IMR-90 (cell line): ENCODE results near the gene WDR70.
"Not testable (repeated sequence)": the region's sequence is repeated elsewhere in the genome, so short reads cannot be mapped to it uniquely, and the experiment has no call there.

Experiments used
- BHLHE40 ChIP-seq: fragments of 150-350 bp; IDR thresholded peaks from 2 replicates; pipeline ENCODE4 v1.6.1; 2016; ENCODE audit warnings: mild to moderate bottlenecking, low read depth, low read length
- CEBPB ChIP-seq: IDR thresholded peaks from 2 replicates; pipeline ENCODE4 v1.6.1; 2012; ENCODE audit warnings: low read depth, low read length, improper control_type of control experiment
- CTCF ChIP-seq: conservative IDR thresholded peaks from 2 replicates; pipeline ENCODE4 v1.5.1; 2012; ENCODE audit warnings: mild to moderate bottlenecking, low read depth, low read length, improper control_type of control experiment
- ELK1 ChIP-seq: fragments of 150-350 bp; IDR thresholded peaks from 2 replicates; pipeline ENCODE4 v1.6.1; 2016; ENCODE audit warnings: low read depth, mild to moderate bottlenecking, low read length, moderate library complexity, borderline replicate concordance
- FOS ChIP-seq: fragments of 150-350 bp; IDR thresholded peaks from 2 replicates; pipeline ENCODE4 v1.6.1; 2016; ENCODE audit warnings: low read depth, low read length
- POLR2A ChIP-seq: IDR thresholded peaks from 2 replicates; pipeline ENCODE4 v1.6.1; 2012; ENCODE audit warnings: mild to moderate bottlenecking, low read depth, low read length
- RAD21 ChIP-seq: IDR thresholded peaks from 2 replicates; pipeline ENCODE4 v1.6.1; 2012; ENCODE audit warnings: low read length, improper control_type of control experiment
- RCOR1 ChIP-seq: IDR thresholded peaks from 2 replicates; pipeline ENCODE4 v1.6.1; 2012; ENCODE audit warnings: mild to moderate bottlenecking, low read length, improper control_type of control experiment; ENCODE audit not compliant: insufficient replicate concordance
- RFX5 ChIP-seq: IDR thresholded peaks from 2 replicates; pipeline ENCODE4 v1.8.0; 2012; ENCODE audit warnings: low read depth, mild to moderate bottlenecking, low read length, moderate library complexity
- SMC3 ChIP-seq: fragments of 150-350 bp; IDR thresholded peaks from 2 replicates; pipeline ENCODE4 v1.6.1; 2016; ENCODE audit warnings: low read depth, mild to moderate bottlenecking, antibody characterized with exemption, low read length, moderate library complexity
- USF2 ChIP-seq: fragments of 150-350 bp; IDR thresholded peaks from 2 replicates; pipeline ENCODE4 v1.6.1; 2017; ENCODE audit warnings: mild to moderate bottlenecking, antibody characterized with exemption, low read length, low read depth

- TF ChIP-seq CEBPB, CTCF, USF2, POLR2A, RAD21, FOS, RCOR1, RFX5, ELK1, BHLHE40, SMC3: not testable (repeated sequence)
Observed at GRCh38 chr5:37694333-37694732, 315.2 kb downstream of the WDR70 start.
